GM21390 (cell line): ENCODE data around the gene PIP4K2C.
"Not testable (repeated sequence)": the region's sequence is repeated elsewhere in the genome, so short reads cannot be mapped to it uniquely, and the experiment has no call there.

Experiments
- ATAC-seq: cut with Tn5 transposase; IDR thresholded peaks from one replicate; pipeline ENCODE4 v1.9.1; 2021; ENCODE audit not compliant: unreplicated experiment

The PIP4K2C gene

DNA sequence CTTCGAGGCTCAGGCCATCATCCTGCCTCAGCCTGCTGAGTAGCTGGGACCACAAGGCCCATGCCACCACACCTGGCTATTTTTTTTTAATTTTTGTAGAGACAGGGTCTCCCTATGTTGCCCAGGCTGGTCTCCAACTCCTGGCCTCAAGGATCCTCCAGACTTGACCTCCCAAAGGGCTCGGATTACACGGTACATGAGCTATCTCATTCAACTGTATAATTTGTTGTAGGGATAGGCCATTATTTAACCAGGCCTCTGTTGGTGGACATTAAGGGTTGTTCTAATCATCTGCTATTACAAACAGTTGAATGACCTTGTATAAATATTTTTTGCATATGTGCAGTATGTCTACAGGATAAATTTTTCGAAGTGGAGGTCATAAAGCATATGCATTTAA is 32.1 kb upstream of the PIP4K2C start:
- ATAC-seq = no peak

DNA sequence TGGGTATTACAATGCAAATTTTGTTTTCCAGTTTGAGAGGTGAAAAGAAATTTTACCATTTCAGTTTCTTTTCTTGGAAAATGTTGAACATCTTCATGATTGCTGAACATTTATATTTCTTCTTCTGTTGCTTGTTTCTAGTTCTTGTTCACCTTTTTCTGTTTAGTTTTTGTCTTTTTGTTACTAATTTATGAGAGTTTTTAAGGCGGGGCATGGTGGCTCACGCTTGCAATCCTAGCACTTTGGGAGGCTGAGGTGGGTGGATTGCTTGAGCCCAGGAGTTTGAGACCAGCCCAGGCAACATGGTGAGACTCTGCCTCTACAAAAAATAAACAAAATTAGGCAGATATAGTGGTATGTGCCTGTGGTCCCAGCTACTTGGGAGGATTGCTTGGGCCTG is 30.5 kb upstream of the PIP4K2C start:
- ATAC-seq = no peak

DNA sequence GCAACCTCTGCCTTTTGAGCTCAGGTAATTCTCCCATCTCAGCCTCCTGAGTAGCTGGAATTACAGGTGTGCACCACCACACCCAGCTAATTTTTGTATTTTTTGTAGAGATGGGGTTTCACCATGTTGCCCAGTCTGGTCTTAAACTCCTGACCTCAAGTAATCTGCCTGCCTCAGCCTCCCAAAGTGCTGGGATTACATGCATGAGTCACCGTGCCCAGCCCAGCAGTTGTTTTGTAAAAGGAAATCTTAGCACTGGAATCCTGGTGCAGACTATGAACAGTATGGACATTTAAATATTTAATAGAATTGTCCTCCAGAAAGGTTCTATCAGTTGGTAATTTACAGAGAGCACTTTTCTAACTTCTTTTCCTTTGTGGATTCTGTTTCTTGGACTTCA is 29.9 kb upstream of the PIP4K2C start:
- not testable (repeated sequence) for ATAC-seq

DNA sequence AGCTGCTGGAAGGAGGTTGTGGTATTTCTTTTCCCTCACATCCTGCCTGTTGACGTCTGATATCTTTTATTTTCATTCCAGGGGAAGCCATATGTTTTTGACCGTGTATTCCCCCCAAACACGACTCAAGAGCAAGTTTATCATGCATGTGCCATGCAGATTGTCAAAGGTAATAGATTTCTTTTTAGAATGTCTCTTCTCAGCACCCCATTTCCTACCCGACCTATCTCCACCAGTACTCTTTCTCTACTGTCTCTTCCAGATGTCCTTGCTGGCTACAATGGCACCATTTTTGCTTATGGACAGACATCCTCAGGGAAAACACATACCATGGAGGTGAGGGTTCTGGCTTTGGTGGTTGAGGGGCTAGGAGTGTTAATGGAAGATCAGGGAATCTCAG is 27.6 kb upstream of the PIP4K2C start:
- ATAC-seq = no peak

DNA sequence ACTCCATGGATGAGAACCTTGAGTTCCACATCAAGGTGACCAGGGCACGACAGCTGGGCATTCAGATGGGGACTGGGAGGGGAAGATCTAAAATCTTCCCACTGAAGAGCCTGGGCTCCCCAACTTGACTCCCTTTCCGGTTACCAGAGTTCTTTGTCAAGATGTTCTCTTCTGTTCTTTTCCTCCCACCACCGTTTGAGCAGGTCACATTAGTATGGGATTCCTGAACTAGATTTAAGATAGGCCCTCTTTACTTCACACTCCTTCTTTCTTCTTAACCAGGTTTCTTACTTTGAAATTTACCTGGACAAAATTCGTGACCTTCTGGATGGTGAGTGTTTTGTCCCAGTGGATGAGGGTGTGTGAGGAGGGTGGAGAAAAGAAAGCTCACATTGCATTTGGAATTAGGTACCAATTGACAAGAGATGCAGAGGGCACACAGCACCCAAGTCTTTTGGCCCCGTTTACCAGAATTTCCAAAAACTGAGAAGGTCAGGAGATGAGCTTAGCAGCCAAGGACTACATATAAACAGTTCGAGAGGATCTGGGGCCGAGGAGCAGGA is 26.7 kb upstream of the PIP4K2C start:
- no peak for ATAC-seq

DNA sequence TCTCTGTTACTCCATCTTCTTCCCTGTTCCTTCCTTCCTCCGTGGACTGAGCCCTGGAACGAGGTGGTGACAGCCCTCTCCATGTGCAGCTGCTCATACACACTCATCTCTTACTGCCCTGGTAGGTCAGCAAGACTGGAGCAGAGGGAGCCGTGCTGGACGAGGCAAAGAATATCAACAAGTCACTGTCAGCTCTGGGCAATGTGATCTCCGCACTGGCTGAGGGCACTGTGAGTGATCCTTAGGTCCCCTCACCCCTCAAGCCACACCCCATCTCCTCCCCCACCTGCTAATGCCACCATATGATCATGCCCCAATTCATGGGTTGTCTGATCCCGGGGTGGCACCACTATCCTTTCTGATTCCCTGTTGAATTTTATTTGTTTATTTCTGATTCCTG is 22.2 kb upstream of the PIP4K2C start:
- no peak for ATAC-seq

DNA sequence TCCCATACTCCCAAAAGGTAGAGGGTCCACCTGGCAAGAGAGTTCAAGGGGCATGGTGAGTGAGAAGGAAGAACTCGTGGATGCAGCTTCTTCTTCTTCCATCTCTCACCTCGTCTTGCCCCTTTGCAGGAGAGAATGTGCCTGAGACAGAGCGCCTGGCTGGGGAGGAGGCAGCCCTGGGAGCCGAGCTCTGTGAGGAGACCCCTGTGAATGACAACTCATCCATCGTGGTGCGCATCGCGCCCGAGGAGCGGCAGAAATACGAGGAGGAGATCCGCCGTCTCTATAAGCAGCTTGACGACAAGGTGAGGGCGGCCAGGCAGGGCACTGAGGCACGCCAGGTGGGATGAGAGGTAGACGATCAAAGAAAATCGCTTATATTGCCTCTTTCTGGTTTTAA is 21.1 kb upstream of the PIP4K2C start:
- no peak for ATAC-seq

DNA sequence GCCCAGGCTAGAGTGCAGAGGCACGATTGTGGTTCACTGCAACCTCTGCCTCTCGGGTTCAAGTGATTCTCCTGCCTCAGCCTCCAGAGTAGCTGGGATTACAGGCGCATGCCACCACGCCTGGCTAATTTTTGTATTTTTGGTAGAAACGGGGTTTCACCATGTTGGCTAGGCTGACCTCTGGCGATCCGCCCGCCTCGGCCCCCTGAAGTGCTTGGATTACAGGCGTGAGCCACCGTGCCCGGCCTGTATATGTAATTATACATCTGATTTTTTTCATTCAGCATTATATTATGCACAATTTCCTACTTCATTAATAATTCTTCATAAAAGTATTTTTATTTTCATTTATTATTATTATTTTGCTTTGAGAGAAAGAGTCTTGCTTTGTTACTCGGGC is 20.6 kb upstream of the PIP4K2C start:
- not testable (repeated sequence) for ATAC-seq

DNA sequence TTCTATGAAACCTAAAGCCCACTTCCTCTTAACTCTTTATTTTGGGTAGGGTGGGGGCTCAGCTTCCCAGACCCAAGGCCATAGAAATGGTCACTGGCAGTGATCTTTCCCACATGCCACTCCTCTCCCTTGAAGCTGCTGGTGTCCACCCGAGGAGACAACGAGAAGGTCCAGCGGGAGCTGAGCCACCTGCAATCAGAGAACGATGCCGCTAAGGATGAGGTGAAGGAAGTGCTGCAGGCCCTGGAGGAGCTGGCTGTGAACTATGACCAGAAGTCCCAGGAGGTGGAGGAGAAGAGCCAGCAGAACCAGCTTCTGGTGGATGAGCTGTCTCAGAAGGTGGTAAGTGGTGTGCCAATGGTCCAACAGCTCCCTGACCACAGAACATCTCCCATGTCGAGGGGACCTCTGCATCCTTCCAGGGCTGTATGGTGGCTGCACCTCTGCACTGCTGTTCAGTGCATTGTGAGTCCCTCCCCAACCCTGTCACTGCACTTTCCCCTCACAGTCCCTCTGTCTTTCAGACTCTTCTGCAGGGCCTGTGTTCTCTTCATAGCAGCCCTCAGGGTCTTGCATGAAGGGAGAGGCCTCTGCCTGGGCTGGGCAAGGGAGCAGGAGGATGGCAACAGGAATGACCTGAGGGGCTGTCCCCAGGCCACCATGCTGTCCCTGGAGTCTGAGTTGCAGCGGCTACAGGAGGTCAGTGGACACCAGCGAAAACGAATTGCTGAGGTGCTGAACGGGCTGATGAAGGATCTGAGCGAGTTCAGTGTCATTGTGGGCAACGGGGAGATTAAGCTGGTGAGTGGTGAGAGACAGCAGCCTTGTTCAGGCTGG is 18.8 kb upstream of the PIP4K2C start:
- ATAC-seq = no peak

DNA sequence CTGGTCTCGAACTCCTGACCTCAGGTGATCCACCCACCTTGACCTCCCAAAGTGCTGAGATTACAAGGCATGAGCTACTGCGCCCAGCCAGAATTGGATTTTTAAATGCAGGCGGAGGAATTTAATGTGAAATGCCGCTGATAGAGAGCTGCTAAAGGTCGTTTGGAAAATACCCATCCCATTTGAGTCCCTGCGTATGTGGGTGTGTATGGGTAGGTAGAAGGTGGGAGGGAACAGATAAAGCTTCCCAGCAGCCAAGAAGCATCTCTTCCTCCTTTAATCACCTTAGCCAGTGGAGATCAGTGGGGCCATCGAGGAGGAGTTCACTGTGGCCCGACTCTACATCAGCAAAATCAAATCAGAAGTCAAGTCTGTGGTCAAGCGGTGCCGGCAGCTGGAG is 16.2 kb upstream of the PIP4K2C start:
- no peak for ATAC-seq

DNA sequence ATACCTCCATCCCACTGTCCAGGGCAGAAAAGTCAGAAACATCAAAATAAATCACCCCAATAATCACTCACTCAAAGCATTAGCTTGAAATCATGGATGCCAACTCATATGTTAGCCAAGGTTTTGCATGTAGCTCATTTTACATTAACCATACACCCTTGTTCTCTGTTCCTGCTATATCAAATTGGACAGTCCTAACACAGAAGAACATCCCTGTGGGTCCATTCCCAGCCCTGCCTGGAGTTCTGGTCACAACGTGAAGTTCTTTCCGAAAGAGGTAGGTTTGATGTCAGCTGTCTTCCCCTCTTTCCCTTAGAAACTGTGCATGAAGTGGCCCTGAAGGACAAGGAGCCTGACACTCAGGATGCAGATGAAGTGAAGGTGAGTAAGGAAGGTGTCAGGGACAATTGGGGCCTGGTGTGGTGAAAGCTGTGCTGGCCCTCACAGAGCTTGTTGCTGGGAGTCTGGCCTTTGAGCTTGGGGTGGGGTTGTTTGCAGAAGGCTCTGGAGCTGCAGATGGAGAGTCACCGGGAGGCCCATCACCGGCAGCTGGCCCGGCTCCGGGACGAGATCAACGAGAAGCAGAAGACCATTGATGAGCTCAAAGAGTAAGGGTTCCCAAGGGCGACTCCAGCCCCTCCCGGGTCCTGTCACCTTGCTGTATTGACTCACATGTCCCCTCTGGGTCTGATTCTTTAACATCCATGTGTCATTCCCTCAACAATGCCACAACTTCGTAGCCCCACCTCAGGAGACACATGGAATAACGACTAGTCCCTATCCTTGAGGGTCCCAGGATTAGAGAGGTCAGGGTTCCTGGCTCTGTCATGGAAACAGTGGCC is 15.0 kb upstream of the PIP4K2C start:
- ATAC-seq = no peak

DNA sequence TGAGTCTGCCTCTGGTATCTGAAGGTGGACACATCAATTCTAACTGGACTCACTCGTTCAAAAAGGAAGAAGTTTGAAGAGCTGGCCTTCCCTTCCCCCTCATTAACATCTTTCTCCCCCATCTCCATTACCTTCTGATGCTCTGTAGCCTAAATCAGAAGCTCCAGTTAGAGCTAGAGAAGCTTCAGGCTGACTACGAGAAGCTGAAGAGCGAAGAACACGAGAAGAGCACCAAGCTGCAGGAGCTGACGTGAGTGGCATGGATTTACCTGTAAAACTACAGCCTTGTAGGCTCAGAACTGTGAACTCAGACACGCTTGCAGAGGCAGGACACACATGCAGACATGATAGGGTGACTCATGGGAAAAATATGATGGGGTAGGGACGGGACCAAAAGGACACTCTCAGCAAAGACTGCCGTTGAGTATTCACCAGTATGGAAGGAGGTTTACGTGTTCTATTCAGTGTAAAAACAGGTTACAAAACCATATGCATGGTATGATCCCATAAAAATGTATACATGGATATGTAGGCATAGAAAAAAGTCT is 14.3 kb upstream of the PIP4K2C start:
- ATAC-seq = no peak

DNA sequence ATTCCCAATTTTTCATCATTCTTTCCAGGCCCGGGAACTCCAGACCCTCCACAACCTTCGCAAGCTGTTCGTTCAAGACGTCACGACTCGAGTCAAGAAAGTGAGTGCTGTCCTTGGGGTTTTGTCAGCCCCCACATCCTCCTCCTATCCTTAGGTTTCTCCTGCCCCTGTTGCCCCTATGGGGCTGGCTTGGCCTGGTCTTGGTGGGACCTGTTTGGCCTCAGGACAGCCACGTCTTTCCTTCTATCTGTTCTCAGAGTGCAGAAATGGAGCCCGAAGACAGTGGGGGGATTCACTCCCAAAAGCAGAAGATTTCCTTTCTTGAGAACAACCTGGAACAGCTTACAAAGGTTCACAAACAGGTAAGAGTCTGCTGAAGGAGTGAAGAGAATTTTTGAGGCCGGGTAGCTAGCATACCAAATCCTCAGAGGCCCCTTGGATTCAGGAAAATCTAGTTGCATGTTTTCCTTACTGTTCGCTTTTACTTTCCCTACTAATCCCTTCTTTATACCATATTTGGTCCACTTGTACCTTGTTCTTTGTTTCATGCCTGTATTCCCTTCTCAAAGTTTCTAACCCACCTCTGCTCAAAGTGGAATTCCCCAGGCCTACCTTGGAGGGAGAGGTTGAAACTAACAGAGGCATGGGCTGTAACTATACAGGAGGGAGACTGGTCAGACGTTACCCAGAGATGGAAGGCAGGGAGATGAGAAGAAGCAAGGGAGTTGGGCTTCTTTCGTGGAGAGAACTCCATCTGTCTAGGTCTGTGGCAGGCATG is 12.8 kb upstream of the PIP4K2C start:
- ATAC-seq = no peak

DNA sequence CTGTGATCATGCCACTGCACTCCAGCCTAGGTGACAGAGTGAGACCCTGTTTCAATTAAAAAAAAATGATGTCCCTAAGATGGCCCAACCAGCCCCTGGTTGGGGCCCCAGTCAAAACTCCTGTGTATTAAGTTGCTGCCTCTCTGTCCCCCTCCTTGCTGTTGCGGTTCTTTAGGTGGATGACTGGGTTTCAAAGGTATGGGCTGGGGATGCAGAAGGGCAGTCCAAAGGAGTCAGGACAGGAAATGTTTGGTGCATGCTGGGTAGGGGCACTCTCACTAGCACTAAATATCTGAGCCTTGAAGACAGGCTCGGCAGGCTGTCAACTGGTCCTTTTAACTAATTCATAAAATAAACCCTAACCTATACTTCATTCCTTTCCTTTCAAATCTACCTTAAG is 12.0 kb upstream of the PIP4K2C start:
- no peak for ATAC-seq

DNA sequence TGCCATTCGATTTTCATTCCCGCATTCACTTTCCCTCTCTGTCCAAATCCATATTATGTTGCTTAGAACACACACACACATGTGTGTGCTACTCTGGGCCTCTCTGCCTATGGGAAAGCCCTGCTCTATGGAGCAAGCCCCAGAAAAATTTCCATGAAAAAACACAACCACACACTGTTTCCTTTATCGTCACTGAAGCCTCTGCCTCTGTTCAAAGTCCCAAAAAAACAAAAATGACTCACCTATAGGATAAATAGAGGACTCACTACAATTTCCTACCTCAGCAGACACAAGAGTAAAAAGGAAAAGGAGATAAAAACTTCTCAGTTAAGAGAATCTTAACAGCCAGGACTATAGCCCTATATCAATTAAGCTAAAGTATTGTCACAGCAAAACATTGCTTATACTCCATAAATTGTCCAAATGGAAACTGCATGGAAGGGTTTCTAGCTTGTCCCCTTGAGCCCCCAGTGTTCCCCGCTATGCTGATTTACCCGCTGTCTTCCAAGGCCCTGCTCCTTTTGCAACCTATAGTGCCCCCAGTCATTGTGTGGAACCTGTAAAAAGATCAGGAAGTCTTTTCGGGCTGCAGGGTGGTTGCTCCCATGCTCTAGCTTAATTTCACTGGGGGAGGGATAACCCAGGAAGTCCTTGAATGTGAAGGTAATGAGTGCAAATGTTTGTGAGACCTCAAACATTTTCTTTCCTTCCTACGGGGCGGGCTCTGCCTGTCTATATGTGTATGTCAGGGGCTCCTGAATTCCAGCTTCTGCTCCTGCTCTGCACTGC is 11.1 kb upstream of the PIP4K2C start:
- ATAC-seq = no peak

DNA sequence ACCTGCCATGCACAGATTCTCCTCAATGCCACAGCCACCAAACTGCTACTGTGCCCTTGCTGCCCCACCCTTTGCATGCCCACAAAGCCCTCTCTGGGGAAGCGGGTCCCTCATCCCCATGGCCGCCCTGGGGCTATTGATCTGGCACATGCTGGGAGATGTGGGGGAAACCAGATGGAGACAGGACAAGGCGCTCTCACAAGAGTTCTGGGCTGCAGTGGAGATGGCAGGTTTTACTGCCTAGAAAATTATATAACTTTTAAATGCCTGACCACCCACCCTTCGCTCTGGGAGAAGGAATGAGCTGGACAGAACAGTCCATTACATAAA is 10.6 kb upstream of the PIP4K2C start:
- ATAC-seq = no peak

DNA sequence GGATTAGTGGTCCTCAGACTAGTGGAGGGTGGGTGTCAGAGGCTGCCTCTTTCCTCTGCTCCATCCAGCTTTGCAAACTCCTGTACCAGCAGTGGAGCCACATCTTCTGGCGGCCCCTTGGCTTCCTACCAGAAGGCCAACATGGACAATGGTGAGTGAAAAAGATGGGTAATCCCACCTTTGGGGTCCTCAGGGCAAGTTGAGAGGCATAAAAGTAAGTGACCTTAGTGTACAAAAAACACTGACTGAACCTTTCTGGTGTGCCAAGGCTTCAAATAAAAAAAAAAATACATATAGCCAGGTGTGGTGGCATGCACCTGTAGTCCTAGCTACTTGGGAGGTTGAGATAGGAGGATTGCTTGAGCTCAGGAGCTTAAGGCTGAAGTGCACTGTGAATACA is 9.2 kb upstream of the PIP4K2C start:
- ATAC-seq = no peak

DNA sequence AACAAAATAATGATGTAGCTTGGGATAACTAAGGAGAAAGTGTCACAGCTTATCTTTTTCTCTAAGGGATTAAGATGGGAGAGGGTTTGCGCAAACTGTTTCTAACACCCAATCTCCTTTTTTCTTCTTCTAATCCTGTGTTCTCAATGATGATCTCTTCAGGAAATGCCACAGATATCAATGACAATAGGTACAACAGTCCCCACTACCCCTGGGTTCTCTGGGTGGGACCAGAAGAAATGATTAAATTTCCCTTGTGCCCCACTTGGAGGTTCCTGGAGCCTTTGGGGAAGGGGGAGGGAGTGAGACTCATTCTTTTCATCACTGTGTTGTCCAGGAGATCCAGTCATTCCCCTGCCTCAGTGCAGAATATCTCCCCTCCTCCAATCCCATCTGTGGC is 8.6 kb upstream of the PIP4K2C start:
- ATAC-seq = no peak

DNA sequence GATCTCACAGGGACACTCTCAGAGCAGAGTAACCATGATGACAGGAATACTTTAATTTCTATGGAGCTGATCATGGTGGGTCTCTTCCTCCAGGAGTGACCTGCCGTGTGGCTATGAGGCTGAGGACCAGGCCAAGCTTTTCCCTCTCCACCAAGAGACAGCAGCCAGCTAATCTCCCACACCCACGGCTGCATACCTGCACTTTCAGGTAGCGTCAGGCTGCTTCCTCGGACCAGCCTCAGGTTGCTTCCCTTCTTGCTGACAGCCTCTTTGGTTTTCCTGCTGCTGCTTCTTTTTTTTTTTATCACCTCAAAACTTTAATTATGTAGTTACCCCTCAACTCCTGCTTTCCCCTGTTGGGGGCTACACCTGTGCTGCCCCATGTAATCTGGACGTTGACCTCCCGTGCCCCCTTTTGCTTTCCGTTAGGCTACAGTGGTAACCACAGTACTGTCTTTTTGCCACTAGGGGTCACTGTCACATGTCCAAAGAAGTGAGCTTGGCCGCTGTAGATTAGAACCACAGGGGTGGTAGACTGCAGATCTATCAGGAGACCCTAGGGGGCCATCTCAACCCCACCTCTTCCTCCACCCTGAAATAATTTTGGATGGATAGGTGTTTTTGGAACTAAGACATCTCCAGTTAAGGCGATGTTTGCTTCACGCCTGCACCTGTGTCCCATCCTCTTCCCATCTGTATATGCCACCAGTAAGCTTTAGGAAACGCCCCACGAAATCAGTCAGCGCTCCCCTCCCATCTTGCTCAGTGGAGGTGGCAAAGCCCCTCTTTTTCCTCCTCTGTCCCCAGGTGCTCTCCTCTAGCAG is 7.8 kb upstream of the PIP4K2C start:
- ATAC-seq = peak; percentile 89
